Measurements from ENCODE around the gene FTCD. TPM values are rescaled to one million over a fixed set of nuclear protein-coding genes. Genes with fewer than 3 reads are reported as not detected.

Gene FTCD, protein sequence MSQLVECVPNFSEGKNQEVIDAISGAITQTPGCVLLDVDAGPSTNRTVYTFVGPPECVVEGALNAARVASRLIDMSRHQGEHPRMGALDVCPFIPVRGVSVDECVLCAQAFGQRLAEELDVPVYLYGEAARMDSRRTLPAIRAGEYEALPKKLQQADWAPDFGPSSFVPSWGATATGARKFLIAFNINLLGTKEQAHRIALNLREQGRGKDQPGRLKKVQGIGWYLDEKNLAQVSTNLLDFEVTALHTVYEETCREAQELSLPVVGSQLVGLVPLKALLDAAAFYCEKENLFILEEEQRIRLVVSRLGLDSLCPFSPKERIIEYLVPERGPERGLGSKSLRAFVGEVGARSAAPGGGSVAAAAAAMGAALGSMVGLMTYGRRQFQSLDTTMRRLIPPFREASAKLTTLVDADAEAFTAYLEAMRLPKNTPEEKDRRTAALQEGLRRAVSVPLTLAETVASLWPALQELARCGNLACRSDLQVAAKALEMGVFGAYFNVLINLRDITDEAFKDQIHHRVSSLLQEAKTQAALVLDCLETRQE
- not detected in 2 replicates for total RNA-seq

GRCh38 chr21:46155514-46156377, at the start of gene FTCD:
FTCD (minus strand) TSS chr21:46155579; CDS start chr21:46155523, 56 bp downstream.

DNA sequence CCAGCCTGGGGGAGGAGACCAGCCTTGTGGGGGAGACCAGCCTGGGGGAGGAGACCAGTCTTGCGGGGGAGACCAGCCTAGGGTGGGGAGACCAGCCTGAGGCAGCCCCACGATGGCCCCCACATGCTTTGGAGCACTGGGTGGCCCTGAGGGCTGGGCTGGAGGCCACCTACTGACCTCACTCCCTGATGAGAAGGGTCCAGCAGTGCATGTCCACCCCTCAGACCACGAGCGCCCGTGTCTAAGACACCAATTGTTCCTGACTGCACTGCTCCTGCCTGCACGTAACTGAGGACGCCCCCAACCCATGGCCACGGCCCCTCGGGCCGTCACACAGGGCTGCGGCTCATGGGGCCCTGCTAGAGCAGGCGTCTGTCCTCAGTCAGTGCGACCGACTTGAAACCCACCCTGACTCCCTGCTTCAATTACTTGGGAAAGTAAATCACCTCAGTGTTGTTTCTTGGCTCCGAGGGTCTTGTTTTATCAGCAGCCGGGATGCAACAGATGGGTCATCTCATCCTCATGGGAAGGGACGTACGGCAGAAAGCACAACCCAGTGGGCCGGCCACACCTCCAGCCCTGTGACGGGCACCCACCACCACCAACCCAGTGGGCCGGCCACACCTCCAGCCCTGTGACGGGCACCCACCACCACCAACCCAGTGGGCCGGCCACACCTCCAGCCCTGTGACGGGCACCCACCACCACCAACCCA, 28.7 kb upstream of the FTCD start, which contains the start of gene SPATC1L:
Gene SPATC1L (minus strand): TSS at position 550 of the 715 bp plus-strand sequence. CDS start 1,643 bp downstream, outside the sequence.

GRCh38 chr21:46097336-46098293, 57.8 kb downstream of the FTCD start, which contains the start of gene COL6A2:
COL6A2 (plus strand) TSS chr21:46098112.

Other genes starting within 250 kb of the FTCD start
- 82.4 and 93.0 TPM in 2 replicates for gene COL6A1, start 173.8 kb downstream of the FTCD start, total RNA-seq
- 46.5 and 62.2 TPM in 2 replicates for gene COL6A2, start 57.5 kb downstream of the FTCD start, total RNA-seq
- 21.8 and 22.1 TPM in 2 replicates for gene SPATC1L, start 28.9 kb upstream of the FTCD start, total RNA-seq
- gene LSS, start 73.2 kb upstream of the FTCD start, total RNA-seq = 114 and 123 TPM in 2 replicates
- gene MCM3AP, start 130.0 kb upstream of the FTCD start, total RNA-seq = 43.1 and 55.2 TPM in 2 replicates
- gene YBEY, start 130.8 kb upstream of the FTCD start, total RNA-seq = 13.2 and 29.1 TPM in 2 replicates
- gene C21orf58, start 168.3 kb upstream of the FTCD start, total RNA-seq = 3.7 and 4.3 TPM in 2 replicates
- gene PCNT, start 168.6 kb upstream of the FTCD start, total RNA-seq = 17.8 and 19.0 TPM in 2 replicates